GM12878 (cell line): Measurements from ENCODE around the gene SHISA9. TPM values are rescaled to one million over a fixed set of nuclear protein-coding genes. Genes with fewer than 3 reads are reported as not detected.

Source experiments
- ATAC-seq: fragments of 200-7000 bp; cut with Tn5 transposase; 3 replicates; pipeline ENCODE4 v1.9.1; 2020; ENCODE audit warnings: mild to moderate bottlenecking, moderate library complexity
- BruUV-seq: library from RNA; stranded (reverse); fragments of 400-500 nt; replicated peaks from 2 replicates; lab custom pipeline; 2021; lab: Mats Ljungman, UMichigan
- CTCF ChIA-PET: fragments of 300-600 bp; sonication (Branson Sonifier 250); formaldehyde crosslinking; extraction: SDS; loops from one replicate; lab custom pipeline; 2021; ENCODE audit warnings: inconsistent platforms; lab: Yijun Ruan, JAX
- POLR2A ChIA-PET: fragments of 350-600 bp; formaldehyde crosslinking; extraction: SDS; loops from one replicate; lab custom pipeline; 2021; ENCODE audit warnings: inconsistent platforms; lab: Charles Lee
- RAD21 ChIA-PET: fragments of 300-600 bp; sonication (Branson Sonifier 250); formaldehyde crosslinking; loops from one replicate; lab custom pipeline; 2023; ENCODE audit warnings: antibody characterized with exemption; ENCODE audit not compliant: unreplicated experiment; lab: Charles Lee
- SMC1A ChIA-PET: fragments of 300-600 bp; sonication (Branson Sonifier 250); formaldehyde crosslinking; loops from one replicate; lab custom pipeline; 2023; ENCODE audit not compliant: unreplicated experiment, uncharacterized antibody; lab: Charles Lee
- DNase-seq: peaks from one replicate; pipeline ENCODE4 v3.0.0-alpha.2; 2011; ENCODE audit warnings: low read depth, low spot score
- FAIRE-seq: peaks from 3 replicates; lab custom pipeline; 2011; peaks lifted over from hg19 to GRCh38; lab: Jason Lieb, UNC
- H2AFZ ChIP-seq: 2 replicates; pipeline ENCODE4 v1.6.0; 2011; ENCODE audit warnings: low read depth, low read length, control low read depth; ENCODE audit not compliant: control insufficient read depth
- H3K27ac ChIP-seq: 2 replicates; pipeline ENCODE4 v1.5.1; 2011; ENCODE audit warnings: control low read depth; ENCODE audit not compliant: control insufficient read depth, insufficient read depth
- H3K27me3 ChIP-seq, 2 experiments: replicated peaks in 1 of 2; 2 replicates each; pipeline versions ENCODE4 v1.6.0 to v1.6.1; 2011; ENCODE audit warnings: low read length in 1 of 2; ENCODE audit not compliant: control insufficient read depth in 2 of 2, insufficient read depth in 2 of 2
- H3K36me3 ChIP-seq, 2 experiments: 2 replicates each; pipeline ENCODE4 v1.5.1; 2011; ENCODE audit warnings: low read length in 1 of 2; ENCODE audit not compliant: control insufficient read depth in 2 of 2, insufficient read depth in 2 of 2
- H3K4me1 ChIP-seq: 2 replicates; pipeline ENCODE4 v1.6.1; 2011; ENCODE audit warnings: mild to moderate bottlenecking, low read length, moderate library complexity, mixed read lengths; ENCODE audit not compliant: control insufficient read depth, insufficient read depth
- H3K4me2 ChIP-seq: 2 replicates; pipeline ENCODE4 v1.6.0; 2011; ENCODE audit warnings: control low read depth; ENCODE audit not compliant: control insufficient read depth, insufficient read depth
- H3K4me3 ChIP-seq: fragments of 200-600 bp; sonication (generic); 2 replicates; pipeline ENCODE4 v1.5.1; 2016
- H3K79me2 ChIP-seq: 2 replicates; pipeline ENCODE4 v1.6.0; 2011; ENCODE audit warnings: low read length; ENCODE audit not compliant: control insufficient read depth, insufficient read depth
- H3K9ac ChIP-seq: 2 replicates; pipeline ENCODE4 v1.8.0; 2011; ENCODE audit warnings: low read length, control low read depth, mixed read lengths; ENCODE audit not compliant: control insufficient read depth, insufficient read depth
- H3K9me3 ChIP-seq: replicated peaks from 3 replicates; pipeline ENCODE4 v1.5.1; 2011; ENCODE audit warnings: mild to moderate bottlenecking, low read length; ENCODE audit not compliant: control insufficient read depth, insufficient read depth
- H4K20me1 ChIP-seq: 2 replicates; pipeline ENCODE4 v1.6.0; 2011; ENCODE audit not compliant: control insufficient read depth, insufficient read depth
- IKZF1 ChIP-seq: fragments of 450-650 bp; conservative IDR thresholded peaks from 2 replicates; pipeline ENCODE4 v1.6.1; 2017; ENCODE audit warnings: antibody characterized with exemption, mild to moderate bottlenecking
- WGBS: methylation state at CpG from one replicate; pipeline ENCODE4 v1.1.6; 2016; ENCODE audit warnings: low lambda C conversion rate; ENCODE audit not compliant: insufficient replicate concordance, insufficient coverage; ENCODE audit errors: missing lambda C conversion rate; 5-methylcytosine and 5-hydroxymethylcytosine counted together
- in situ Hi-C: fragments of 300-500 bp; cut with MboI; formaldehyde crosslinking; loops from 9 replicates; pipeline ENCODE4 v1.14.3; 2018; ENCODE audit warnings: mixed read lengths
- intact Hi-C: fragments of 100-400 bp; cut with micrococcal nuclease; formaldehyde crosslinking; loops from one replicate; pipeline ENCODE4 v1.14.2; 2022; ENCODE audit not compliant: unreplicated experiment
- polyA plus RNA-seq, 11 experiments: library from polyadenylated mRNA; depleted of rRNA in 4 of 11; unstranded in 6 of 11; stranded (reverse) in 5 of 11; fragments of >200 nt; fragmentation: Nextera tagmentation in 4 of 11; fragmentation: Illumina TruSeq in 1 of 11; extraction: Ambion mirVana in 4 of 11; extraction: Trizol in 1 of 11; gene quantifications; 1 replicate in 1 of 11; 2 replicates in 10 of 11; pipeline versions ENCODE4 v1.2.1 to v1.2.3, GENCODE V29; 2011 to 2016; ENCODE audit warnings: inconsistent platforms in 2 of 11, missing spikeins in 2 of 11, low read depth in 1 of 11
- total RNA-seq, 4 experiments: library from RNA; depleted of rRNA in 3 of 4; stranded (reverse); fragments of >200 nt in 3 of 4; fragmentation: Illumina TruSeq in 1 of 4; extraction: Trizol in 1 of 4; gene quantifications; 2 replicates each; pipeline versions ENCODE4 v1.2.1 to v1.2.3, GENCODE V29; 2013 to 2021
- TF ChIP-seq, protein P1 (sequence below): fragments of 450-650 bp; IDR thresholded peaks from 2 replicates; pipeline ENCODE4 v1.6.1; 2016; ENCODE audit warnings: mild to moderate bottlenecking, moderate library complexity, borderline replicate concordance

Gene SHISA9
- total and polyA plus RNA-seq, 10 of the 15 experiments (the other 5 are each of a cell fraction or from before 2014, with no cell fraction given): 0.03 to 25.5 (median 0.07) TPM

DNA sequence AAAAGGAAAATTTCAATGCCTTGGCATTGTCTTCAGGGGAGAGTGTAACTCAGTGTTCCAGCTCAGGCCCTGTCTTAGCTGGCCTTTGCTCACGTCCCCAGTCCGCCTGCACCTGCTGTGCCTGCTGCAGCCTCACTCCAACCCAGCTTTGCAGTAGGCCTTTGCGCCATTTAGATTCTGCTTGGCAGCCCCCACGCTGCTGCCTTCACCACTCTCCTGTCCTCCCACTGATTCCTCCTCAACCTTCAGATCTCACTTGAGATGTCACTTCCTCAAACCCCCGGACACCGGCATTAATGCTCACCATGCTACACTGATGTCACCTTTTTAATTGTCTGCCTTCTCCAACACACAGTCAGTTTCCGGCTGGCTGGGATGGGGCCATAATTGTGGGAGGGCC, 166.2 kb downstream of the SHISA9 start:
- BruUV-seq: no TSS peak
- Histone ChIP-seq H3K79me2 (no peaks in the 10 kb centered on the region), H3K36me3 (no peaks in the 10 kb centered on the region), H2AFZ (no peak overlapping the region), H4K20me1 (no peaks in the 10 kb centered on the region), H3K9me3 (no peaks in the 10 kb centered on the region), H3K4me1 (no peaks in the 10 kb centered on the region), H3K9ac (no peak overlapping the region)
- ChIA-PET CTCF (interaction anchor here (2.2 kb wide), 1 partner anchor 12 kb away, joined by 6 read pairs; no protein-coding TSS in a partner anchor), SMC1A (interaction anchor here (0.9 to 1.9 kb wide), 6 partner anchors 8 to 34 kb away, joined by 3 to 7 read pairs (median 3); no protein-coding TSS in a partner anchor), POLR2A (interaction anchor here (0.8 kb wide), 1 partner anchor 23 kb away, joined by 3 read pairs; no protein-coding TSS in a partner anchor), RAD21 (interaction anchor here (0.9 to 2.0 kb wide), 3 partner anchors 11 to 169 kb away, joined by 3 to 12 read pairs (median 4); no protein-coding TSS in a partner anchor)
- in situ Hi-C loops (no loop called here), intact Hi-C loops (no loop called here)
- ATAC-seq (no peak), DNase-seq (no peak), FAIRE-seq (no peak)
- 66% methylated on average over 7 of the region's 7 CpGs for WGBS
- TF ChIP-seq, protein P1, sequence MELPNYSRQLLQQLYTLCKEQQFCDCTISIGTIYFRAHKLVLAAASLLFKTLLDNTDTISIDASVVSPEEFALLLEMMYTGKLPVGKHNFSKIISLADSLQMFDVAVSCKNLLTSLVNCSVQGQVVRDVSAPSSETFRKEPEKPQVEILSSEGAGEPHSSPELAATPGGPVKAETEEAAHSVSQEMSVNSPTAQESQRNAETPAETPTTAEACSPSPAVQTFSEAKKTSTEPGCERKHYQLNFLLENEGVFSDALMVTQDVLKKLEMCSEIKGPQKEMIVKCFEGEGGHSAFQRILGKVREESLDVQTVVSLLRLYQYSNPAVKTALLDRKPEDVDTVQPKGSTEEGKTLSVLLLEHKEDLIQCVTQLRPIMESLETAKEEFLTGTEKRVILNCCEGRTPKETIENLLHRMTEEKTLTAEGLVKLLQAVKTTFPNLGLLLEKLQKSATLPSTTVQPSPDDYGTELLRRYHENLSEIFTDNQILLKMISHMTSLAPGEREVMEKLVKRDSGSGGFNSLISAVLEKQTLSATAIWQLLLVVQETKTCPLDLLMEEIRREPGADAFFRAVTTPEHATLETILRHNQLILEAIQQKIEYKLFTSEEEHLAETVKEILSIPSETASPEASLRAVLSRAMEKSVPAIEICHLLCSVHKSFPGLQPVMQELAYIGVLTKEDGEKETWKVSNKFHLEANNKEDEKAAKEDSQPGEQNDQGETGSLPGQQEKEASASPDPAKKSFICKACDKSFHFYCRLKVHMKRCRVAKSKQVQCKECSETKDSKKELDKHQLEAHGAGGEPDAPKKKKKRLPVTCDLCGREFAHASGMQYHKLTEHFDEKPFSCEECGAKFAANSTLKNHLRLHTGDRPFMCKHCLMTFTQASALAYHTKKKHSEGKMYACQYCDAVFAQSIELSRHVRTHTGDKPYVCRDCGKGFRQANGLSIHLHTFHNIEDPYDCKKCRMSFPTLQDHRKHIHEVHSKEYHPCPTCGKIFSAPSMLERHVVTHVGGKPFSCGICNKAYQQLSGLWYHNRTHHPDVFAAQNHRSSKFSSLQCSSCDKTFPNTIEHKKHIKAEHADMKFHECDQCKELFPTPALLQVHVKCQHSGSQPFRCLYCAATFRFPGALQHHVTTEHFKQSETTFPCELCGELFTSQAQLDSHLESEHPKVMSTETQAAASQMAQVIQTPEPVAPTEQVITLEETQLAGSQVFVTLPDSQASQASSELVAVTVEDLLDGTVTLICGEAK: no peak
- peak; percentile 19; the same call in 1 of the 2 replicates for TF ChIP-seq IKZF1
- TF ChIP-seq, all 136 proteins: peak for 1
- Histone ChIP-seq H3K4me3 (no peak overlapping the region), H3K27ac (no peak overlapping the region), H3K4me2 (no peak overlapping the region), H3K27me3 (no peaks in the 10 kb centered on the region)
